ENCODE measurements around the gene SHISAL1.

Gene SHISAL1

DNA sequence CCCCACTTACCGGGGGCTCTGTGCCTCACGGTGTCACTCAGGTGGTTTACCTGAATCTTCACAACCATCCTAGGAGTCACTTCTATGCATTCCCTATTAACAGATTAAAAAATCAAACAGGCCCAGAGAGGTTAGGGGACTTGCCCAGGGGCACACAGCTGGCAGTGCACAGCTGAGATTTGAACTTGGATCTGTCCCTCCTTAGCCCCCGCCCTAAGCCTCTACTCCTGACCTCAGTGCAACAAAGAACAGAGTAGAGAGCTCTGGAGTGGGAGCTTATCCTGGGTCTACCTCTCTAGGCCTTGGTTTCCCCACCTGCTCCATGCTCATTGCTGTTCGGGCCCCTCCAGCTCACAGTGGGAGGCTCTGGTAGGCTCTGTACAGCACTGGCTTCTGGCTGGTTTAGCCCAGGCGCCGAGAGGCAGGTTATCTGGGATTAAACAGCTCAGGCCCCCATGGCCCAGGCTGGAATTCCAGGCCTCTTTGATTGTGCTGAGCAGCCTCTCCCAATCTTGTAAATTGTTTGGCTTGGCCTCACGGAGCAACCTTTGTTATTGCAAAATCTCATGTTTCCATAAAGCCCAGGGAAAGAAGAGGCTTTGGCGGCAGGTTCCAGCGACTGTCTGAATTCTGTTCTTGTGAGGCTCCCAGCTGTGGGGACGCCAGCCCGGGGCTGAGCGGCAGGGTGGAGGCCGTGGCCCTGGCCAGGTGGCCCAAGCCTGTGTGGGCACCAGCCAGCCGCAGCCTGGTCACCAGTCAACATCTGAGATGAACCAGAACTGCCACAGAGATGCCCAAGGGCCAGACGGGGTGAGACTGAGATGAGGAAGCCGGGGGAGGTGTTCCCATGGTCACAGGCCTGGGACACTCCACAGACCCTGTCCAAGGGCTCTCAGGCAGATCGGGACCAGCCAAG lies 28.9 kb upstream of the SHISAL1 start:
- no peak for DNase-seq

GRCh38 chr22:44340271-44341239 lies 27.8 kb upstream of the SHISAL1 start:
- DNase-seq = no peak

GRCh38 chr22:44338906-44339305 lies 26.2 kb upstream of the SHISAL1 start:
- no peak for DNase-seq

DNA sequence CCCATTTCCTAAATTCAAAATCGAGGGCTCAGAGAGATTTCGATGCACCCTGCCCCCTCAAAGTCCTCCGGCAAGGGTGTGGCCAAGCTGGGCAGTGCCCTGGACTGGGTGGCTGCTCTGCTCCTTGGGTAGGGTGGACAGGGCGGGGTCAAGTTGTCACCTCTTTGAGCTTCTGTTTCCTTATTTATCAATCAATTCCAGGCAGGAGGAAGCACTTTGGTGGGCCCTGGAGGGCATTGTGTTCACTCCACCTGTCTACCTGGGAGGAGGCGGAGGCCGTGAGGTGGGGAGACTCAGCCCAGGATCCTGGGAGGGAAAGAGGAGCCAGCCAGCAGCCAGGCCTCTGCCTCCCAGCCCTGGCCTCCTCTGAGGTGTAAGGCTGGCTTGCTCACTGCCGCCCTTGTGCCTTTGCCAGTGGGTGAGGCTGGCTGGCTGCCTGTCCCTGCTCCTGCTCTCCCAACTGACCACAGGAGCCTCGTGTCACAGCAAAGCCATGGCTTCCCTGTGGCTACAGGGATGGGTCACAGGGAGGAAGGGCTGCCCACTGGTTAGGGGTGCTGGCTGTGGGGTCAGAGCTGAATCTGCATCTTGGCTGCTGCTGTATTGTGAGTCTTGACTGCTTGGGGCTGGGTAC lies 25.5 kb upstream of the SHISAL1 start:
- DNase-seq = no peak

DNA sequence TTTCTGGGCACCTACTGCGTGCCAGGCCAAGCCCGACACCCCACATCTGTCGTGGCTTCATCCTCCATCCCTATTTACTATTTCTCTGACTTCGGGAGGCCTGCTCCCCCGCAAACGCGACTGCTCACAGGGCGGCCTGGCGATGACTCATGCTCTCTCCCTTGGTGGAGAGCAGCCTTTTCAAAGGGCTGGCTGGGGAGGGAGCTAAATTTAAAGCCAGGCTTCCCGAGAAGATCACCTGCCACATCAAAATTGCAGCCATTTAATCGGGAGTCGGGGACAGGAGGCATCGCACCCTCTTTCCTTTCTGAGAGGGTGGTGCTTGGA lies 24.9 kb upstream of the SHISAL1 start:
- no peak for DNase-seq

DNA sequence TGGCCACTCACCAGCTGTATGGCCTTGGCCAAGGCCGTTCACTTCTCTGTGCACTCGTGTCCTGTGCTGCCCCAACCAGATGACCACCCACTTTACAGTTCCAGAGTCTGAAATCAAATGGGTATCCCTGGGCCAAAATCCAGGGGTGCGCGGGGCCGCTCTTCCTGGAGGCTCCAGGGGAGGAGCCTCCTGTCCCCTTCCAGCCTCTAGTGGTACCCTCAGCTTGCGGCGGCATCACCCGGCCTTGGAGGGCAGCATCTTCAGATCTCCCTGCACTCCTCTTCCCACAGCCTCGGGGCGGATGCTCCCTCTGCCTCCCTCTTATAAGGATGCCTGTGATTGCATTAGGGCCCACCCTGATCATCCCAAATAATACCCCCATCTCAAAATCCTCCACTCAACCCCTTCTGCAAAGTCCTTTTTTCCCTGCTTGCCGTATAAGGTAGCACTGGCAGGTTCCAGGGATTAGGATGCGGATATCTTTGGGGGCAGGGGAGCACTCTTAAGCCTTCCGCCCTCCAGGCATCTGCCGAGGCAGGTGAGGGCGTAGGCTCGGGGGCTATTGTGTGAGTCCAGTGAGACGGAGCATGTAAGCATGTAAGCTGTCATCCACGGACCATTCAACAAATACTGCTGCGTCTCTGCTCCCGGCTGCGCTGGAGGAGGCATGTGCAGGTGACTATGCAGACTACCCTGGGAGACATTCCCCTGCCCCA lies 24.4 kb upstream of the SHISAL1 start:
- no peak for DNase-seq

DNA sequence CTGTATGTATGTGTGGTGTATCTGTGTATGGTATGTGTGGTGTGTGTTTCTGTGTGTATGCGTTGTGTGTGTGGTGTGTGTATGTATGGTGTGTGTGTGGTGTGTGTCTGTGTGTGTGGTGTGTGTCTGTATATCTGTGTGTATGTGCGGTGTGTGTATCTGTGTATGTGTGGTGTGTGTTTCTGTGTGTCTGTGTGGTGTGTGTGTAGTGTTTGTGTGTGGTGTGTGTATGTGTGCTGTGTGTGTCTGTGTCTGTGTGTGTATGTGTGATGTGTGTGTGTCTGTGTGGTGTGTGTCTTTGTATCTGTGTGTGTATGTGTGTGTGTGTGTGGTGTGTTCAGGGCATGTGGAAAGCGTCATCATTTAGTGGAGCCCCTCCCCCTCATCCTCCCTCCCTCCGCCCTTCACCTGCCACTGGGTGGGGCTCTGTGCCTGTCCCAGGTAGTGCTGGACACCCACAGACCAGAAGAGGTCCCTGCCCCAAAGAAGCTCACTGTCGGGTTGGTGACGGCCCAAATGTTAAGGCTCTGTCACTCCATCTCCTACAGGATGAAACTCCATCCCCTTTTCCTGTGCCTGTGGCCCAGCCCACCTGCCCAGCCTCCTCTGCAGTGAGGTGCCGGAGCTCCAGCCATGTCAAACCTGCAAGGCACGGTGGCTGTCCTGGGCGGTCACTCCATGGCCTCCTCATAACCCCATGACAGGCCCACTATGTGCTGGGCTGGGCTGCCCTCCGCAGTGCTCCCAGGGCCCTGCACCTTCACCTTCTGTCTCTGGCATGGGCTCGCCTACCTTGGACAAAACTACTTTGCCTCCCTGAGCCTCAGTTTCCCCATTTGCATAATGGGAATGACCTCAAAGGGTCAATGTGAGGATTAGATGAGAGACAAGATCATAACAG lies 23.4 kb upstream of the SHISAL1 start:
- DNase-seq = no peak

GRCh38 chr22:44335066-44335839 lies 22.5 kb upstream of the SHISAL1 start:
- no peak for DNase-seq

GRCh38 chr22:44333847-44334635 lies 21.3 kb upstream of the SHISAL1 start:
- DNase-seq = no peak

GRCh38 chr22:44332946-44333345 lies 20.2 kb upstream of the SHISAL1 start:
- no peak for DNase-seq

- DNase-seq = no peak
Observed at GRCh38 chr22:44331881-44332714, 19.3 kb upstream of the SHISAL1 start.

DNA sequence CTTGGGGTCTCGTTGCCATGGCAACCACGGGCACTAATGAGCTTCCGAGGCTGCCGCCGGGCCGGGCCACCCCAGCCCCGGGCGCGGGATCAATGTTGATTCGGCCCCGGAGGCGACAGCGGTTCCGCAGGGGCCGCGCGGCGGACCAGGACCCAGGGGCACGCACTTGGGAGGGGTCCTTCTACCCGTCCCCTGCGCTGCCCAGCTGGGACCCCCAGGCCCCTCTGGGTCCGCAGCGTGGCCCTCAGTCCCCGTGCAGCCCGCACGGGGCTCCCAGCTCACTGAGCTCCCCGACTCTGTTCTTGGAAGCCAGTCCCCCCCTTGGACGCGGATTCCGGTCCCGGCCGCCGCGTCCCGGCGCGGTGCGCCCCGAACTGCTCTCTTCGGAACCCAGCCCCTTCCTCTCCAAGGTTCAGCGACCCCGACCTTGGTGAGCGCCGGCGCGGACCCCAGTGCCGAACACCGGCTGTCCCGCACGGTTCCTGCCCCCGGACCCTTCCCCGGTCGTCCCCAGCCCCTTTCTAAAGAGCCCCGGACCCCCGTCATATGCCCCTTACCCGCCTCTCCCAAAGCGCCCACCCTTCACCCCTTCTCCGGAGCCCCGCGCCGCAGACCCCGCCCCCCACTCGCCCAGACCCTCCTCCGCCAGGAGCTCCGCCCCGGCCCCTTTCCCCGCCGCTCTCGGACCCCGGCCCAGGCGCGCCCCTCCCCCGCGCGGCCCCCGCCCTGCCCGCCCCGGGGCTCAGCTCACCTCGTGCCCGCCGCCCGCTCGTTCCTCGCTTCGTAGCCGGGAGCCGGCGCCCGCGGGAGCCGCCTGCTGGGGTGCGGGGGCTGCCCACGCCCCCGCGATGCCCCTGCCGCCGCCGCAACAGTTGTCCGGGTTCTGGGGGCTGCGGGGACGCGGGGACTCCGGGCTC lies 18.3 kb upstream of the SHISAL1 start:
- no peak for DNase-seq

DNA sequence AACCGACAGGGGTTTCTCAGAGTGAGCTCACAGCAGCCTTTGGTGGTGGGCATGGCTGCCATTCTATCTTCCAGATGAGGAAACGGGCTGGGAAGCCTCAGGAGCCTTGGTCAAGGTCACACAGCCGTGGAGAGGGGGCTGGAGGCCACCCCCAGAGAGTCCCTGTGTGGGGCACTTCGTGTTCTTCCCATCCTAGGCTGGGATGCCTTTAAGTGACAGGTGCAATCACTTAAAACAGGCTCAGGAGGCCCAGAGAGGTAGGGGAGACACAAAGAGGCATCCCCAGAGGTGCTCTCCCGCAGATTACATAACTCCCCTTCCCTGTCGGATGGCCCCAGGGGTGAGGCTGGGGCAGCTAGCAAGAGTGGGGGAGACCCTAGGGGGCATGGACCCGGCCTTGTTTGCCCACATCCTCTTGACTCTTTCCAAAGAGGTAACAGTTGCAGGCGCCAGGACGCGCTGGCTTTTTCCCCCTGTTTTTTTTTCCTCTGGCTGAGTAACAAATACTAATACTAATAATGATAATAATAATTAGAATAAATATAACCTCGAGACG lies 17.5 kb upstream of the SHISAL1 start:
- DNase-seq = no peak

- no peak for DNase-seq
Observed at GRCh38 chr22:44329179-44329796, 16.5 kb upstream of the SHISAL1 start.

GRCh38 chr22:44328762-44329161 lies 16.0 kb upstream of the SHISAL1 start:
- DNase-seq = no peak

DNA sequence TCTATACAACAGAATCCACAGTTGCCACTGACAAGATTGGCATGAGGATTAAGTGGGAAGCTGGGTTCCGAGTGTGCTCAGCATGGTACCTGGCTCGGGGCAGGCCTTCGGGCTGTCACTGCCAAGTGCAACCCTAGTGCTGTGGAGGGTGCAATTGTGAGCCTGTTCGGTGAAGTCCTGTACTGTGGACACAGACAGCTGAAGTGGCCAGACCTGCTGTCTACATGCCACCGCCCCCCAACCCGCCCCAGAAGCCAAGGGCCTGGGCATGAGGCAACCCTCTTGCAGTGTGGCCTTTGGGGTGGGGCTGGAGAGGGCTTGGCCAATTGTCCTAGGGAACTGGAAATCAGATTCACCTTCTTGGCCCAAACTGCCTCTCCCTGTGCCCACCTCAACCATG lies 15.6 kb upstream of the SHISAL1 start:
- DNase-seq = no peak

DNA sequence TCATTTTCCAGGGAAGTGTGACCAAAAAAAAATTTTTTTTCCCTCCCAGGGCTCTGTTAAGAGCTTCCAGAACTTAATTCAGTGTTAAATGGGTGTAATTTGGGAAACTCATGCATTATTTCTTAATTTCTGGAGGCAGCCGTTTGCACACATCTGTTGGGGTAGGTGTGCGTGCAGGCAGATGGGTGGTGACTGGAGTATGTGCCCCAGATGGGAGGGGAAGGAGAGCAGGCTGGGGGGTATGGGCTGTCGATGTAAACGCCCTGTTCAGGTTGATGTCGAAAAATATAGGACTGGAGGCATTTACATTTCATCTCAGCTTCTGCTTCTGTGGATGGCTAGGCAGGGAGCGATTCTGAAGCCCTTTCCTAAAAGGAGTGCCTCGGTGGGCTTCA lies 13.7 kb upstream of the SHISAL1 start:
- DNase-seq = no peak

Measured in CD4-positive, alpha-beta T cell treated with Interleukin-4 for 1 hour (primary cell).